HG03060 (cell line): ENCODE data around the gene IL17B.

ENCODE experiments used
- ATAC-seq: cut with Tn5 transposase; IDR thresholded peaks from one replicate; pipeline ENCODE4 v1.9.1; 2021; ENCODE audit warnings: low read depth, moderate number of reproducible peaks; ENCODE audit not compliant: unreplicated experiment

IL17B gene, protein sequence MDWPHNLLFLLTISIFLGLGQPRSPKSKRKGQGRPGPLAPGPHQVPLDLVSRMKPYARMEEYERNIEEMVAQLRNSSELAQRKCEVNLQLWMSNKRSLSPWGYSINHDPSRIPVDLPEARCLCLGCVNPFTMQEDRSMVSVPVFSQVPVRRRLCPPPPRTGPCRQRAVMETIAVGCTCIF

DNA sequence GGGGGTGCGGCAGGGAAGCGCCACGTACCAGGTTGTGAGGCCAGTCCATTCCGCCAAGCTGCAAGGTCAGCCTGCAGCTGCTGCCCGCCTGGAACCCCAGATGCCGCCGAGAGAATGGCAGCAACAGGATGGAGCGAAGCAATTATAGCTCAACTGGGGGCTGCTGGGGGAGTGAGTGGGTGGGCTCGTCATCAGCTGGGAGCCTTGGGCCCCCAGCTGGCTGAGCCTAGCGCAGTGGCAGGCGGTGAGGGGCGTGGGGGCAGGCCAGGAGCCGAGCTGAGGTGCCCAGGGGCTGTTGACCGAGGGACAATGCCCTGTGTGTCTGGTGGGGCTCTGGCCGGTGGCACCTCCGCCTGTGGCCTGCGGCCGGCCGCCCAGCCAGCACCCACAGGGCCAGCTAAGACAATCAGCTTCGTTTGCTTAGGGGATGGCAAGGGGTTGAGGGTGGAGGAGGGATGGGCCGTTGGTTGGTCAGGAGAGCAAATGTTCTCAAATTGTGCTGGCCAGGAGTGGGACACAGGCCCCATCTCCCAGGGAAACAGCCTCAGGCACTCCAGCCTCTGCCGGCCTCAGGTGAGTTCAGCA lies at the start of gene IL17B:
IL17B (minus strand) TSS at position 116 of the 585 bp plus-strand sequence; CDS start at position 49, 67 bp downstream.
- no peak for ATAC-seq

- no peak for ATAC-seq
These were observed 48.9 kb upstream of the IL17B start for GRCh38 chr5:149428032-149428431.

DNA sequence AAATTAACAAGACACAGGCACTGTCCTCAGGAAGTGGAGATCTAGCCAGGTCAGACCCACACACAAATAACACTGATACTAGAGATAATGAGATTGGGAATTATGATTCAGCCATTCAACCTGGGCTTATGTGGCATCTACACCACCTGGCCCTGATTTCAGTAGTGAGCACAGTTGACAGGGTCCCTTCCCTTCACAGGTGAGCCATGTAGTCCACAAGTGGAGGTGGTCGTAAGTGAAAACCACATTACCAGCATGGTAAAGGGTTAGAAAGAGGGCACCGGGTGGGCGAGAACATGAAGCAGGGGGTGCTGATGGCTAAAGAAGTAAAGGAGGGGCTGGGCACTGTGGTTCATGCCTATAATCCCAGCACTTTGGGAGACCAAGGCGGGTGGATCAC lies 48.3 kb upstream of the IL17B start:
- ATAC-seq: no peak

- ATAC-seq: no peak
These were observed 47.8 kb upstream of the IL17B start for GRCh38 chr5:149426931-149427330.

- ATAC-seq: no peak
These were observed 46.6 kb upstream of the IL17B start for GRCh38 chr5:149425729-149426128.

- no peak for ATAC-seq
These were observed 45.6 kb upstream of the IL17B start for GRCh38 chr5:149424371-149425315.

- no peak for ATAC-seq
These were observed 44.7 kb upstream of the IL17B start for GRCh38 chr5:149423794-149424268.

- no peak for ATAC-seq
These were observed 44.1 kb upstream of the IL17B start for GRCh38 chr5:149423049-149423793.

GRCh38 chr5:149422366-149423048 lies 43.4 kb upstream of the IL17B start:
- no peak for ATAC-seq

- ATAC-seq: no peak
These were observed 42.7 kb upstream of the IL17B start for GRCh38 chr5:149421834-149422233.

GRCh38 chr5:149421372-149421685 lies 42.2 kb upstream of the IL17B start:
- no peak for ATAC-seq

- no peak for ATAC-seq
These were observed 41.7 kb upstream of the IL17B start for GRCh38 chr5:149420545-149421371.

- no peak for ATAC-seq
These were observed 40.9 kb upstream of the IL17B start for GRCh38 chr5:149419859-149420544.

- no peak for ATAC-seq
These were observed 40.4 kb upstream of the IL17B start for GRCh38 chr5:149419532-149419858.

- ATAC-seq: no peak
These were observed 39.9 kb upstream of the IL17B start for GRCh38 chr5:149418910-149419531.

DNA sequence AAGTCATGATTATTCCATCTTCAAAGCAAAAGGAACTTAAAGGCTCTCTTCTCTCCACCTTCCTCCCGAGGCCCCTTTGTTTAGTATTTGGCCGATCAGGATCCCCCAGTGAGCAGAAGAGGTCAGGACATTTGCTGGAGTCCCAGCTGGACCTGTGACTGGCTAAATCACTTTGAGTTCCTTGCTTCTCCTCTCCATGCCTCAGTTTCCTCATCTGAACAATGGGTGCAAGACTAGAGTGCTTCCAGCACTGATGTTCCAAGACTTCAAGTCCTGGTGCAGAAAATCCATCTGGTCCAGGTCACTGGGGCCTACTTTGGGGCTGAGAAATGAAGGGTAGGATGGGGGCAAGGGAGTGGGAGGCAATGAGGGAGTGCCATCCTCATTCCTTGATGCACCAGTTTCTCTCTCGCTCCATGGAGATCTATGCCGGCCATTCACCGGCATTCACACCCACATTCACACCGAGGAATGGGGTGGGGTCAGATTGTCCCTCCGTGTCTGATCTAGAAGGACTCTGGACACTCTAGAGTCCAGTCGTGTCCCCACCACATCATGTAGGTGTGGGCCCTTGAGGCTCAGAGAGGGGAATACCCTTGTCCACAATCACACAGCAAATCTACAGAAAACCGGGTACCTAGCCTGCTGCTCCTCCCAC lies 38.7 kb upstream of the IL17B start:
- ATAC-seq: no peak

- ATAC-seq: no peak
These were observed 38.1 kb upstream of the IL17B start for GRCh38 chr5:149416987-149417710.
